Endothelial cell of umbilical vein (primary cell): ENCODE results near the gene NRDC. TPM values are rescaled to one million over a fixed set of nuclear protein-coding genes. Genes with fewer than 3 reads are reported as not detected.

Experiments used
- BruUV-seq: library from RNA; stranded (reverse); fragments of 400-500 nt; replicated peaks from 2 replicates; lab custom pipeline; 2021; lab: Mats Ljungman, UMichigan
- CTCF ChIA-PET: fragments of 300-600, 350-600 bp; sonication (Branson Sonifier 250); formaldehyde crosslinking; loops from one replicate; lab custom pipeline; 2021; ENCODE audit warnings: antibody characterized with exemption, inconsistent platforms; lab: Charles Lee
- POLR2A ChIA-PET: fragments of 300-600, 350-600 bp; sonication (Branson Sonifier 250); formaldehyde crosslinking; loops from one replicate; lab custom pipeline; 2021; ENCODE audit warnings: antibody characterized with exemption, inconsistent platforms; lab: Charles Lee
- DNase-seq: peaks from one replicate; pipeline ENCODE4 v3.0.0-alpha.2; 2011; ENCODE audit warnings: low read depth, low spot score
- FAIRE-seq: peaks from 2 replicates; lab custom pipeline; 2011; peaks lifted over from hg19 to GRCh38; lab: Jason Lieb, UNC
- H2AFZ ChIP-seq: 2 replicates; pipeline ENCODE4 v1.6.0; 2012; ENCODE audit warnings: low read depth, low read length, control low read depth, inconsistent platforms
- H3K27ac ChIP-seq: 2 replicates; pipeline ENCODE4 v1.5.1; 2011; ENCODE audit warnings: low read depth, mild to moderate bottlenecking, control low read depth, low read length, moderate library complexity; ENCODE audit not compliant: insufficient read depth
- H3K27me3 ChIP-seq, 2 experiments: 2 replicates each; pipeline versions ENCODE4 v1.6.0 to v1.6.1; 2011; ENCODE audit warnings: low read length in 2 of 2, mixed read lengths in 1 of 2; ENCODE audit not compliant: control insufficient read depth in 2 of 2, insufficient read depth in 2 of 2
- H3K36me3 ChIP-seq, 2 experiments: 2 replicates in 1 of 2; 3 replicates in 1 of 2; pipeline ENCODE4 v1.5.1; 2011; ENCODE audit warnings: low read length in 2 of 2, mild to moderate bottlenecking in 1 of 2, moderate library complexity in 1 of 2; ENCODE audit not compliant: control insufficient read depth in 2 of 2, insufficient read depth in 2 of 2; ENCODE audit errors: extremely low read depth in 1 of 2
- H3K4me1 ChIP-seq: 3 replicates; pipeline ENCODE4 v1.5.1; 2011; ENCODE audit warnings: mild to moderate bottlenecking, low read length; ENCODE audit not compliant: control insufficient read depth, insufficient read depth; ENCODE audit errors: extremely low read depth
- H3K4me2 ChIP-seq: 2 replicates; pipeline ENCODE4 v1.6.1; 2011; ENCODE audit warnings: low read length, control low read depth, mixed read lengths; ENCODE audit not compliant: insufficient read depth
- H3K4me3 ChIP-seq, 3 experiments: fragments of 200-600 bp in 1 of 3; sonication (generic), shearing (Covaris generic) in 1 of 3; replicated peaks in 1 of 3; 2 replicates each; pipeline ENCODE4 v1.5.1; 2011 to 2016; ENCODE audit warnings: control low read depth in 3 of 3, low read length in 3 of 3, mild to moderate bottlenecking in 2 of 3, inconsistent platforms in 1 of 3, low read depth in 1 of 3, moderate library complexity in 1 of 3; ENCODE audit not compliant: insufficient read depth in 1 of 3
- H3K79me2 ChIP-seq: 2 replicates; pipeline ENCODE4 v1.6.0; 2012; ENCODE audit warnings: low read length, inconsistent platforms; ENCODE audit not compliant: control insufficient read depth, insufficient read depth
- H3K9ac ChIP-seq: replicated peaks from 2 replicates; pipeline ENCODE3; 2011; ENCODE audit warnings: low read length, control low read depth; ENCODE audit not compliant: insufficient read depth; ENCODE audit errors: extremely low read depth
- H3K9me1 ChIP-seq: replicated peaks from 3 replicates; pipeline ENCODE4 v1.6.0; 2011; ENCODE audit warnings: mild to moderate bottlenecking, low read length; ENCODE audit not compliant: control insufficient read depth, insufficient read depth; ENCODE audit errors: extremely low read depth
- H3K9me3 ChIP-seq: replicated peaks from 2 replicates; pipeline ENCODE4 v1.5.1; 2012; ENCODE audit warnings: low read length, inconsistent platforms; ENCODE audit not compliant: control insufficient read depth, insufficient read depth
- H4K20me1 ChIP-seq: replicated peaks from 2 replicates; pipeline ENCODE3; 2011; ENCODE audit warnings: mild to moderate bottlenecking, low read length; ENCODE audit not compliant: control insufficient read depth, insufficient read depth; ENCODE audit errors: extremely low read depth
- CTCF ChIP-seq, 2 donors: IDR thresholded peaks; 1 replicate in 1 of 2; 2 replicates in 1 of 2; pipeline ENCODE4 v1.5.1; 2011; ENCODE audit warnings: low read length in 2 of 2, mild to moderate bottlenecking in 2 of 2, moderate library complexity in 2 of 2, control low read depth in 1 of 2, inconsistent platforms in 1 of 2, low read depth in 1 of 2; ENCODE audit not compliant: insufficient read depth in 1 of 2; ENCODE audit errors: extremely low read depth in 1 of 2
- EZH2 ChIP-seq: IDR thresholded peaks from 2 replicates; pipeline ENCODE4 v1.6.1; 2012; ENCODE audit warnings: borderline replicate concordance, low read depth, mild to moderate bottlenecking, moderate library complexity, low read length, inconsistent platforms; ENCODE audit not compliant: severe bottlenecking
- FOS ChIP-seq: IDR thresholded peaks from 2 replicates; pipeline ENCODE4 v1.6.1; 2011; ENCODE audit warnings: mild to moderate bottlenecking, low read length, moderate library complexity, borderline replicate concordance; ENCODE audit not compliant: insufficient read depth
- GATA2 ChIP-seq: IDR thresholded peaks from 2 replicates; pipeline ENCODE4 v1.7.0; 2011; ENCODE audit warnings: low read depth, mild to moderate bottlenecking, moderate library complexity, mixed read lengths, low read length; ENCODE audit not compliant: insufficient read length, insufficient read depth
- JUN ChIP-seq: IDR thresholded peaks from 2 replicates; pipeline ENCODE4 v1.6.1; 2011; ENCODE audit warnings: borderline replicate concordance, low read depth; ENCODE audit not compliant: insufficient read length, insufficient read depth
- MAX ChIP-seq: IDR thresholded peaks from 2 replicates; pipeline ENCODE4 v1.6.1; 2011; ENCODE audit not compliant: insufficient read depth, insufficient read length
- MYC ChIP-seq: IDR thresholded peaks from one replicate; pipeline ENCODE4 v1.6.1; 2011; ENCODE audit warnings: mild to moderate bottlenecking, low read depth, low read length
- POLR2A ChIP-seq: IDR thresholded peaks from 2 replicates; pipeline ENCODE4 v1.6.1; 2012; ENCODE audit warnings: low read depth, mild to moderate bottlenecking, control low read depth, low read length
- POLR2AphosphoS5 ChIP-seq: IDR thresholded peaks from 2 replicates; pipeline ENCODE4 v1.6.1; 2012; ENCODE audit warnings: low read depth, mild to moderate bottlenecking, control low read depth, low read length, moderate library complexity; ENCODE audit not compliant: insufficient read depth
- dilution Hi-C: fragments of 300-500 bp; cut with MboI; formaldehyde crosslinking; loops from one replicate; pipeline ENCODE4 v1.15.0; 2019; ENCODE audit warnings: low sequenced_read_pairs; ENCODE audit not compliant: extremely low pct_ligation_motif_present
- intact Hi-C: fragments of 100-400 bp; cut with micrococcal nuclease; formaldehyde crosslinking; loops from one replicate; pipeline ENCODE4 v1.10.0; 2022
- polyA plus RNA-seq, 4 experiments: library from polyadenylated mRNA; depleted of rRNA in 3 of 4; stranded (reverse) in 3 of 4; unstranded in 1 of 4; fragments of >200 nt; gene quantifications; 2 replicates each; pipeline versions ENCODE4 v1.2.1 to v1.2.3, GENCODE V29; 2011 to 2012; ENCODE audit warnings: missing spikeins in 1 of 4
- total RNA-seq: library from RNA; stranded (reverse); gene quantifications from 2 replicates; pipeline ENCODE4 v1.2.3, GENCODE V29; 2021

The NRDC gene
- total and polyA plus RNA-seq, 2 donors (not counting 3 experiments of a cell fraction or from before 2014, with no cell fraction given), result 41.8 to 146 TPM

GRCh38 chr1:51851882-51852396, 26.6 kb downstream of the NRDC start:
- CTCF ChIA-PET, result interaction anchor here (1.0 to 1.7 kb wide), 3 partner anchors 9 to 20 kb away, joined by 3 to 5 read pairs (median 4); no protein-coding TSS in a partner anchor
- BruUV-seq, result no TSS peak
- POLR2A ChIA-PET, result no interaction called here
- Histone ChIP-seq H3K9me3 (no peaks in the 10 kb centered on the region), H3K4me2 (no peak overlapping the region), H3K79me2 (peaks cover 11% of the 10 kb centered on the region), H2AFZ (no peak overlapping the region), H3K4me3 (no peak overlapping the region), H3K9ac (no peak overlapping the region), H3K27me3 (no peaks in the 10 kb centered on the region), H3K27ac (no peak overlapping the region), H3K9me1 (no peaks in the 10 kb centered on the region), H3K4me1 (no peaks in the 10 kb centered on the region), H4K20me1 (no peaks in the 10 kb centered on the region), H3K36me3 (no peaks in the 10 kb centered on the region)
- TF ChIP-seq POLR2AphosphoS5, result no peak
- TF ChIP-seq JUN, result no peak
- no peak for TF ChIP-seq MYC
- TF ChIP-seq MAX, result no peak
- no peak for TF ChIP-seq CTCF (IDR thresholded peaks at IDR 0.05; ENCODE audit: extremely low read depth in 1 of 2, insufficient read depth in 1 of 2, low read depth in 1 of 2, low read length in 2 of 2)
- TF ChIP-seq POLR2A, result no peak
- no peak for TF ChIP-seq FOS
- TF ChIP-seq GATA2, result no peak
- no peak for TF ChIP-seq EZH2
- DNase-seq (no peak), FAIRE-seq (no peak)
- intact Hi-C loops (no loop called here), dilution Hi-C loops (no loop called here)
